ENCODE results near the gene ROPN1.

Gene ROPN1

DNA sequence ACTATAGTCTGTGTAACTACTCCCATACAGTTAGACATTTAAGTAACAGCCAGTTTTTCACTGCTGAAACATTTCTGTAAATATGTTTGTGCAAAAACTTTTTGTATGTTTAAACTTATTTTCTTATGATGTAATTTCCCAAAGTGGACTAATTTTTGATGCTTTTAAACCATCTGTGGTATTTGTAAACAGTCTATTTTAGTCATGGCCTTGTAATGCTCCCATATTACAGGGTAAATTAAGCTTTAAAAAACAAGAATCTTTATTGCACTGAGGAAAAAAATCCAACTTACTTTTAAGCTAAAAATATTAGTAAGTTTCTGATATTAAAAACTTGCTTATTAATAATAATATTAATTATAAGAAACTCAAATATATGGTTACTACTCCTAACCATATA is 44.4 kb downstream of the ROPN1 start:
- no peak for DNase-seq (ENCODE audit: low spot score)

DNA sequence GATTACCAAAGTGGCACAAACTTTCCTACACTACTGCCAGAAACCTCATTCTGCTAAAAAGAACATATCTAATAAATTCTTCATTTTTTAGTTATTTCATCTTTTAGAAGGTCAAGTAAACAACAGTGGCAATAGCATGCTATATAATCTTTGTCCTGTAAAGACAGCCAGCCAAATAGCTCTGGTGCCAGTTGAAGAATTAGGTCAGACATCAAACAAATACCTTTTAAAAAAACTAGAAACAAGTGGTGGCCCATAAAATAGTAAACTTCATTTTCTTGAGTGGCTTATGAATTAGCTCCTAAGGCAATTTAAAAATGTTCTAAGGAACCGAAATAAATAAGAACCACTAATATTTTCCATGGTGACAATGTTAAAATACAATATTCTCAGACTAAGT is 50.4 kb downstream of the ROPN1 start:
- no peak for DNase-seq (ENCODE audit: low spot score)

DNA sequence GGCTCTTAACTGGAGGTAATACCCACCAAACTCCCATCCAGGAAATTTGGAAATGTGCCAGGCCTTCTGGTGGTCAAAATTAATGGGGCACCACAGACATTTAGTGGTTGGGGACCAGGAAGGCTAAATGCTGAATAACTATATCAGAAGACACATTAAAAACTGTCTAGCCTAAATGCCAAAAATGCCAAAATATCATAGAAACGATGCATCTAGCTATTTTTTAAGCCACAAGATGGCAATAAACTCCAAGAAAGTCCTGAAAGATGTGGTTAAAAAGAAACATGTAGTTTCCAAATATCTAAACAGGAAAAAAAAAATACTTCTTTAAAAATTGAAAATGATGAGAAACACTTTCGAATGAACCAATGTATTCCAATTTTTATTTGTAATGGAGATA is 50.8 kb downstream of the ROPN1 start:
- DNase-seq (ENCODE audit: low spot score): no peak

DNA sequence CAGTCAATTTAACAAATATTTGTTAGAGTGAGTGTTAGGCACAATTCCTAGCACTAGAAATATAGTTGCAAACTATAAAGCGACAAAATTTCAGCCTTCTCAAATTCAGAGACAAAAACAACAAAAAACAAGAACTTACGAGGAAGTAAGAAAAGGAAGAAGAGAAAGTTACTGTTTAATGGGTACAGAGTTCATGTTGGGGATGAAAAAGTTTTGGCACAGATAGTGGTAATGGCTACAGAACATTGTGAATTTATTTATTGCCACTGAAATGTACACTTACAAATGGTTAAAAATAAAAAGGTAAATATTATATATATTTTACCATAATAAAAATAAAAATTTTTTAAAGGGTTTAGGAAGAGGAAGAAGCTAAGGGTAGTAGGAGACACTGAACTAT is 52.2 kb downstream of the ROPN1 start:
- DNase-seq (ENCODE audit: low spot score): no peak

DNA sequence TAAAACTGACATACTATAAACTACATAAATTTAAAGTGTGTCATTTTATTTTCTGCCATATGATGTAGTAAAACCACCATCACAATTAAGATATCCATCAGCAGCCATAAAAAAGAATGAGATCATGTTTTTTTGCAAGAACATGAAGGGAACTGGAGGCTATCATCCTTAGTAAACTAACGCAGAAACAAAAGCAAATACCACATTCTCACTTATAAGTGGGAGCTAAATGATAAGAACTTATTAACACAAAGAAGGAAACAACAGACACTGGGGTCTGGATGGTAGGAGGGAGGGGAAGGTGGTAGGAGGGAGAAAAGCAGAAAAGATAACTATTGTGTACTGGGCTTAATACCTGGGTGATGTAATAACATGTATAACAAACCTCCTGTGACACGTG is 55.5 kb downstream of the ROPN1 start:
- DNase-seq (ENCODE audit: low spot score): no peak

DNA sequence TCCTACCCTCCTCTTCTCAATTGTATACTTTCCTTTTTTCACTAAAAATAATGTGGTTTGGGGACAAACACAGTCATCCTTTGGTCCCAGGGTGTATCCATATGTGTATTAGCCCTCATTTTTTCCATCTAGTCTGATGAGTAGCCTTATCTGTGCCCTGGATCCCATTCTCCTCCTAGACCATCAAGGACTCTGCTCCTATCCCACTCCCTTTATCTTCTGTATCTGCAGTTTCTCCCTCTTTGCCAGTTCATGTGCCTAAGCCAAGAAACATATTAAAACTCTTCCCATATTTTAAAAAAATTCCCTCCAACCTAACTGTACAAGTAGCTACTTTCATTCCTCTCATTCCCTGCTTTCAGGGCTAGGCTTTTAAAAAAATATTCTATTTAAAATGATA is 56.1 kb downstream of the ROPN1 start:
- DNase-seq (ENCODE audit: low spot score): no peak

DNA sequence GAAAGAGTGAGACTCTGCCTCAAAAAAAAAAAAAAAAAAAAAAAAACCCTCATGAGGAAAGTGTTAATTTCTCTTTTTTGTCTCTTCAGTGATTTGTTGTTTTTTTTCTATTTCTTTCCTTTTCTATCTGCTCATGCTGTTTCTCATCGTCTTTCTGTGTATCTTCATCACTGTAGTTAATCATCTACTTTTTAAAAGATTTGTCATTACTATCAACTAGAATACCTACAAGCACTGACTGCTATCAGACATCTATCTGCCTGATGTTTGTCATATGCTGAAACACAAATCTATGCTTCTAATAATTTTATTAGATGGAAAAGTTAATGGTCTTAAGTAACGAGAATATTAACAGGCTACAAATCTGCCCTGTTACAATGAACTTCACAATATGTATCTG is 57.7 kb downstream of the ROPN1 start:
- DNase-seq (ENCODE audit: low spot score): no peak

DNA sequence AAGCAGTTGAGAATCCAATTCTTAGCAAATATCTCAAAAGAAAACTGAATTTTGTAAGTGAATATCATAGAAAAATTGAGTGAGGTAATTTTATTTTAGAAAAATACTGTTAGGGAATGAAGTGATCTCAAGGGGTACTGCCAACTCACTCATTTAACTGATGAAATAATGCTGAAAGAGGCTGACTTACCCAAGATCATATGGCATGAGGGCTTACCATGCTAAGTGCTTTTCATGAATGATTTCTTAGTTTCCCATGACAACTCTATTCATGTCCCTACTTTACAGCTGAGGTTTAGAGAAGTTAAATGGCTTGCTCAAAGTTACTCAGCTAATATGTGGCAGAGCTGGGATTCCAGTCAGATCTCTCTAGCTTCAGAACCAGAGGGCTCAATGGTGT is 61.5 kb downstream of the ROPN1 start:
- no peak for DNase-seq (ENCODE audit: low spot score)

DNA sequence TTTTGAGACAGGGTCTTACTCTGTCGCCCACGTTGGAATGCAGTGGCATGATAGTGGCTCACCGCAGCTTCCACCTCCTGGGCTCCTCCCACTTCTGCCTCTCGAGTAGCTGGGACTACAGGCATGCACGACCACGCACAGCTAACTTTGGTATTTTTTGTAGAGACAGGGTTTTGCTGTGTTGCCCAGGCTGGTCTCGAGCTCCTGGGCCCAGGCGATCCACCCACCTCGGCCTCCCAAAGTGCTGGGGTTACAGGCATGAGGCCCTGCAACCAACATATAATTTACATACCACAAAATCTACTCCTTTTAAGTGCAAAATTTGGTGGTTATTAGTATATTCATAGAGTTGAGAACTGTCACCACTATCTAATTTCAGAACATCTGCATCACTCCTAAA is 62.6 kb downstream of the ROPN1 start:
- no peak for DNase-seq (ENCODE audit: low spot score)

DNA sequence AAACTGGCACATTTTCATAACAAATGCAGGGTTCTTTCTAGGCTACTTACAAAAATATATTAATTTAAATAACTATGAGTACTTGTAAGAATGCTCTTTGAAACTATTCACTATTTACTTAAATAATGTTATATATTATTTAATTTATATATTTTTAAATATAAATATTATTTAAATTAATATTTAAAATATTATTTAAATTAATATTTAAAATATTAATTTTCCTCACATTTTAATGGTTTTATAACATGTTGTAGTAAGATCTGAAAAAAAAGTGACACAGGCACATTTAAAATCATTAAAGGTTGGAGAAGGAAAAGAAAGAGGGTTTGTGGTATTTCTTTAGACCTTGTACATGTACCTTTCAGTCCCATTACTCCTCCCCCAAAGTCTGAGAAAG is 65.5 kb downstream of the ROPN1 start:
- DNase-seq (ENCODE audit: low spot score): no peak

DNA sequence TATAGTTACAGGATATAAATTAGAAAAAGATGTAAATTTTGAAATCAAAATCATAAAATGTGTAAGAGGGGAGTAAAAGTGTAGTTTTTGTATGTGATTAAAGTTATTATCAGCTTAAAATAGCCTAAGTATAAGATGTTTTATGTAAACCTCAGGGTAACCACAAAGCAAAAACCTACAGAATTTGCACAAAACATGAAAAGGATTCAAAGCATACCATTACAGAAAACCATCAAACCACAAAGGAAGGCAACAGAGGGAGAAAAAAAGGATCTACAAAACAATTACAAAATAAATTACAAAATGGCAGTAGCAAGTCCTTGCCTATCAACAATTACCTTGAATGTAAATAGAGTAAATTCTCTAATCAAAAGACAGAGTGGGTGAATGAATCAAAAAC is 71.1 kb downstream of the ROPN1 start:
- DNase-seq (ENCODE audit: low spot score): no peak

DNA sequence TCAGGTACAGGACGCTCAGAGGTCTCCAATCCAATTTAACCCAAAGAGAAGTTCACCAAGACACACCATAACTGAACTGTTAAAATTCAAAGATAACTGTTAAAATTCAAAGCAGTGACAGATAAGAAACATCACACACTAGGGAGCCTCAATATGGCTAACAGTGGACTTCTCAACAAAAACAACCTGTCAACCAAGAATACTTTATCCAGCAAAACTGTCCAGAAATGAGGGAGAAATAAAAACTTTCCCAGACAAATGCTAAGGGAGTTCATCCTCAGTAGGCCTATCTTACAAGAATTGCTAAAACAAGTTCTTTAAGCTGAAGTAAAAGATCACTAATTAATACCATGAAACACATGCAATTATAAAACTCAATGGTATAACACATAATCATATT is 71.5 kb downstream of the ROPN1 start:
- no peak for DNase-seq (ENCODE audit: low spot score)

DNA sequence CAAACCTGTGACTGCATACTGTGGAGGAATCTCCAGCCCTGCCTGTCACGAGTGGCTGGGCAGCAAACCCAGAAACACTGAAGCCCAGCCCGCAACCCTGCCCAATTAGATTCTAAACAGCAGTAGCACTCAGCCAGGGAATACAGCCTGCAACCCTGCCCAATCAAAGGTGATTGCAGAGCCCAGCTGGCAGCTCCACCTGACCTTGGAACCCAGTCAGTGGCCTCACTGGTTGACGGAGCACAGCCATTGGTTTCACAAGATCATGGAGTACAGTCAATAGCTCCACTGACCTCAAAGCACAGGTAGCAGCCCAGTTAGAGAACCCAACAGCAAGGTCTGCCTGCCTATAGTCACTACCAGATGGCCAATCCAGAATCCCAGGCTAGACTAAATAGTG is 72.6 kb downstream of the ROPN1 start:
- DNase-seq (ENCODE audit: low spot score): no peak
